Adrenal gland (tissue), 12 donors: ENCODE data around the gene ABHD4. TPM values are rescaled to one million over a fixed set of nuclear protein-coding genes. Genes with fewer than 3 reads are reported as not detected.
A peak's percentile ranks its signal among the peaks of the same experiment; 100 is the strongest.

Source experiments
- DNase-seq, 7 donors: peaks; one replicate each; pipeline ENCODE4 v3.0.0-alpha.2; 2019 to 2020
- H3K27ac ChIP-seq, 5 donors: fragments of 200-600 bp; sonication (generic) in 4 of 5; 1 replicate in 3 of 5; 2 replicates in 2 of 5; pipeline versions ENCODE4 v1.5.1 to v1.8.0; 2016 to 2020; ENCODE audit warnings: mild to moderate bottlenecking in 1 of 5
- H3K27me3 ChIP-seq: fragments of 200-600 bp; 2 replicates; pipeline ENCODE4 v1.8.0; 2021
- H3K36me3 ChIP-seq, 2 donors: fragments of 200-600 bp; replicated peaks in 1 of 2; 1 replicate in 1 of 2; 2 replicates in 1 of 2; pipeline versions ENCODE4 v1.5.1 to v1.8.0; 2018 to 2022
- H3K4me1 ChIP-seq, 2 donors: fragments of 200-600 bp; replicated peaks in 1 of 2; 1 replicate in 1 of 2; 2 replicates in 1 of 2; pipeline versions ENCODE4 v1.5.1 to v1.8.0; 2018 to 2021
- H3K4me3 ChIP-seq, 4 donors: fragments of 200-600 bp; sonication (generic) in 3 of 4; one replicate each; pipeline ENCODE4 v1.5.1; 2016 to 2018
- H3K9me3 ChIP-seq, 3 donors: fragments of 200-600 bp; sonication (generic) in 1 of 3; replicated peaks in 1 of 3; 1 replicate in 2 of 3; 2 replicates in 1 of 3; pipeline versions ENCODE4 v1.5.1 to v1.8.0; 2016 to 2021
- CTCF ChIP-seq, 6 experiments: fragments of 450-650 bp in 4 of 6; fragments of 200-600 bp in 2 of 6; sonication (generic) in 1 of 6; IDR thresholded peaks; 1 replicate in 5 of 6; 2 replicates in 1 of 6; pipeline versions ENCODE4 v1.5.1 to v1.8.0; 2016 to 2021; ENCODE audit warnings: antibody characterized with exemption in 6 of 6, mild to moderate bottlenecking in 2 of 6, moderate library complexity in 1 of 6
- POLR2A ChIP-seq, 2 donors: fragments of 450-650 bp; IDR thresholded peaks; one replicate each; pipeline ENCODE4 v1.6.1; 2017; ENCODE audit warnings: antibody characterized with exemption in 2 of 2, mild to moderate bottlenecking in 2 of 2, moderate library complexity in 1 of 2
- WGBS, 4 donors: extraction: QIAGEN DNeasy Blood & Tissue Kit in 2 of 4; methylation state at CpG; one replicate each; pipeline versions ENCODE4 v1.1.5 to v1.1.7; 2013 to 2017; 5-methylcytosine and 5-hydroxymethylcytosine counted together
- intact Hi-C, 2 donors: fragments of 100-400 bp; cut with DNase I; formaldehyde crosslinking; loops; one replicate each; pipeline versions ENCODE4 v1.14.1 to v1.15.0; 2022 to 2023
- polyA plus RNA-seq, 3 donors: library from polyadenylated mRNA; stranded (reverse); fragments of 200-250 nt in 2 of 3; fragments of 350-450 nt in 1 of 3; fragmentation: Illumina TruSeq in 1 of 3; extraction: RNeasy Lipid Tissue Mini Kit (QIAGEN cat#74804) in 1 of 3; gene quantifications; one replicate each; pipeline ENCODE4 v1.2.3, GENCODE V29; 2013 to 2014
- total RNA-seq, 9 donors: library from RNA; depleted of rRNA in 4 of 9; stranded (reverse); fragments of >200 nt in 4 of 9; fragments of 120-200 nt in 1 of 9; fragmentation: NEBNext Ultra II Directional in 1 of 9; extraction: Animal tissue kit (Norgen Biotek cat#: 25700) in 1 of 9; gene quantifications; one replicate each; pipeline versions ENCODE4 v1.1.0 to v1.2.4, GENCODE V29; 2013 to 2023
- donor health status: healthy with polysubstance abuse.
- donor health status: Bipolar disorder and iron deficiency.
- donor health status: DM: yes; HTN: yes; CAD: no.
- donor health status: DM: no; HTN: no; CAD: no.
- donor health status: DM: no; HTN: no; CAD: no.
- donor health status: DM: yes; HTN: yes; CAD: no.

ABHD4 gene
- total and polyA plus RNA-seq, 12 donors, result 21.4 to 93.4 (median 43.5) TPM

GRCh38 chr14:22600027-22600426, 1.9 kb downstream of the ABHD4 start:
- peaks cover 13 to 33% of the 10 kb centered on the region in 2 donors for H3K4me1 ChIP-seq
- peaks cover 0 to 35% of the 10 kb centered on the region in 2 donors for H3K36me3 ChIP-seq
- H3K9me3 ChIP-seq, result no peaks in the 10 kb centered on the region
- no peak for DNase-seq
- peak overlapping the region in 1 of 4 donors; percentile 83 for H3K4me3 ChIP-seq
- intact Hi-C loops, result no loop called here
- H3K27me3 ChIP-seq, result no peaks in the 10 kb centered on the region
- no peak overlapping the region for H3K27ac ChIP-seq
- TF ChIP-seq POLR2A (IDR thresholded peaks at IDR 0.05) (no peak), CTCF (IDR thresholded peaks at IDR 0.05) (no peak)

GRCh38 chr14:22601456-22601855, 3.4 kb downstream of the ABHD4 start:
- Histone ChIP-seq H3K9me3 (no peaks in the 10 kb centered on the region), H3K27ac (no peak overlapping the region), H3K4me1 (peaks cover 13 to 33% of the 10 kb centered on the region in 2 donors), H3K4me3 (no peak overlapping the region), H3K27me3 (no peaks in the 10 kb centered on the region), H3K36me3 (peaks cover 0 to 49% of the 10 kb centered on the region in 2 donors)
- TF ChIP-seq CTCF (IDR thresholded peaks at IDR 0.05) (no peak), POLR2A (IDR thresholded peaks at IDR 0.05) (no peak)
- intact Hi-C loops, result no loop called here
- 71 to 87% (median 80%) methylated on average over 2 of the region's 2 CpGs for WGBS, 4 donors
- DNase-seq, result no peak

DNA sequence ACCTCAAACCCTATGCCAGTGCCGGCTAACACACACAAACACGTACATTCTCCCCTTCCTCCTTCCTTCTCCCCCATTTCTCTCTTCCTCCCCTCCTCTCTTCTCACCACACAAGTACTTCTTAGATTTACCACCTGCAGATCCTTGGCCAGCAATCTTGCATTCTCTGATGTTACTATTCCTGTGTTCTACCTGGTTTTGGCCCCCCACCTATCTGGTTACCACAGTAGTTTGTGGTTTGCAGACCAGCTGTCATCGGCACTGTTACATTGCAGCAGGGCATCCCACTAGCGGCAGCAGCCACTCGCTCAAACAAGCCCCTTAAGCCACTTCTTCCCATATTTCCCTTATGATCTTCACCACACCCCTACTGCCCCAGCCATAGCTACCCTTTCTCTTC, 3.9 kb downstream of the ABHD4 start:
- Histone ChIP-seq H3K9me3 (no peaks in the 10 kb centered on the region), H3K27me3 (no peaks in the 10 kb centered on the region), H3K4me3 (no peak overlapping the region), H3K4me1 (peaks cover 13 to 33% of the 10 kb centered on the region in 2 donors), H3K36me3 (peaks cover 0 to 55% of the 10 kb centered on the region in 2 donors), H3K27ac (no peak overlapping the region)
- DNase-seq, result no peak
- WGBS, 4 donors, result 85 to 91% (median 87%) methylated on average over 5 of the region's 5 CpGs
- intact Hi-C loops, result no loop called here
- no peak for TF ChIP-seq POLR2A (IDR thresholded peaks at IDR 0.05)
- TF ChIP-seq CTCF (IDR thresholded peaks at IDR 0.05), result no peak

- Histone ChIP-seq H3K4me1 (peaks cover 13 to 25% of the 10 kb centered on the region in 2 donors), H3K36me3 (peaks cover 0 to 63% of the 10 kb centered on the region in 2 donors), H3K27ac (no peak overlapping the region), H3K27me3 (no peaks in the 10 kb centered on the region), H3K9me3 (no peaks in the 10 kb centered on the region), H3K4me3 (no peak overlapping the region)
- TF ChIP-seq POLR2A (IDR thresholded peaks at IDR 0.05) (no peak), CTCF (IDR thresholded peaks at IDR 0.05) (no peak)
- intact Hi-C loops, result no loop called here
- DNase-seq, result no peak
These were observed 4.8 kb downstream of the ABHD4 start for GRCh38 chr14:22602862-22603261.
